A549 (cell line): ENCODE data around the gene TBC1D14. TPM values are rescaled to one million over a fixed set of nuclear protein-coding genes. Genes with fewer than 3 reads are reported as not detected.

Experiments
- ATAC-seq, 2 experiments: fragments of 200-7000 bp in 1 of 2; fragments of >200 bp in 1 of 2; cut with Nextera tagmentation in 1 of 2; cut with Tn5 transposase in 1 of 2; 3 replicates each; pipeline versions ENCODE4 v1.8.0 to v1.9.1; 2018 to 2020; ENCODE audit warnings: mild to moderate bottlenecking in 1 of 2, moderate library complexity in 1 of 2
- CTCF ChIA-PET: fragments of 300-600 bp; sonication (Branson Sonifier 250); formaldehyde crosslinking; extraction: SDS; loops from one replicate; lab custom pipeline; 2021; ENCODE audit warnings: antibody characterized with exemption, inconsistent platforms; lab: Yijun Ruan, JAX
- POLR2A ChIA-PET: fragments of 350-600 bp; formaldehyde crosslinking; extraction: SDS; loops from one replicate; lab custom pipeline; 2021; ENCODE audit warnings: antibody characterized with exemption, inconsistent platforms; lab: Yijun Ruan, JAX
- DNase-seq, 2 experiments: peaks; one replicate each; pipeline versions ENCODE4 v3.0.0 to v3.0.0-alpha.2; 2011 to 2016; ENCODE audit warnings: low read depth in 1 of 2, low spot score in 1 of 2
- FAIRE-seq: peaks from 2 replicates; lab custom pipeline; 2011; peaks lifted over from hg19 to GRCh38; lab: Jason Lieb, UNC
- H3K27ac ChIP-seq, 2 experiments: fragments of >200 bp; sonication (Bioruptor Twin); formaldehyde crosslinking; 3 replicates each; pipeline ENCODE4 v1.5.1; 2016 to 2017
- H3K4me1 ChIP-seq: fragments of >200 bp; sonication (Bioruptor Twin); formaldehyde crosslinking; 3 replicates; pipeline ENCODE4 v1.6.1; 2016
- H3K4me2 ChIP-seq: fragments of >200 bp; sonication (Bioruptor Twin); formaldehyde crosslinking; 3 replicates; pipeline ENCODE4 v1.6.1; 2016
- H3K4me3 ChIP-seq: fragments of >200 bp; sonication (Bioruptor Twin); formaldehyde crosslinking; 3 replicates; pipeline ENCODE4 v1.5.1; 2016
- H3K9me3 ChIP-seq: fragments of >200 bp; sonication (Bioruptor Twin); formaldehyde crosslinking; 3 replicates; pipeline ENCODE4 v1.6.1; 2016
- BHLHE40 ChIP-seq: IDR thresholded peaks from 2 replicates; pipeline ENCODE4 v1.6.1; 2012; ENCODE audit warnings: low read depth, low read length, inconsistent platforms
- CBX8 ChIP-seq: fragments of 200-600 bp; sonication (generic); IDR thresholded peaks from 2 replicates; pipeline ENCODE4 v1.6.1; 2016
- CHD2 ChIP-seq: fragments of 150-350 bp; IDR thresholded peaks from 2 replicates; pipeline ENCODE4 v1.6.1; 2014; ENCODE audit warnings: low read length; ENCODE audit not compliant: partially characterized antibody
- EHMT2 ChIP-seq: fragments of 200-600 bp; sonication (generic); IDR thresholded peaks from 2 replicates; pipeline ENCODE4 v1.6.1; 2016; ENCODE audit warnings: antibody characterized with exemption, low read depth, mild to moderate bottlenecking, moderate library complexity
- ELK1 ChIP-seq: fragments of 150-350 bp; IDR thresholded peaks from 2 replicates; pipeline ENCODE4 v1.6.1; 2014; ENCODE audit warnings: low read depth, mild to moderate bottlenecking, low read length
- FOSL2 ChIP-seq, 2 experiments: fragments of 450-650 bp in 1 of 2; fragments of >200 bp in 1 of 2; sonication (Bioruptor Twin) in 1 of 2; formaldehyde crosslinking; IDR thresholded peaks; 2 replicates each; pipeline versions ENCODE4 v1.5.0 to v1.6.1; 2016 to 2020; ENCODE audit warnings: mild to moderate bottlenecking in 1 of 2, moderate library complexity in 1 of 2
- GATA3 ChIP-seq: IDR thresholded peaks from 2 replicates; pipeline ENCODE4 v1.6.1; 2012; ENCODE audit warnings: borderline replicate concordance
- HDAC2 ChIP-seq: fragments of 200-600 bp; sonication (generic); IDR thresholded peaks from 2 replicates; pipeline ENCODE4 v1.6.1; 2016
- HEYL ChIP-seq: fragments of 250-450 bp; sonication (Bioruptor Pico); IDR thresholded peaks from 2 replicates; pipeline ENCODE4 v1.8.0; 2021; ENCODE audit warnings: mild to moderate bottlenecking, moderate library complexity
- HOXB5 ChIP-seq: fragments of 250-450 bp; sonication (Bioruptor Pico); IDR thresholded peaks from 2 replicates; pipeline ENCODE4 v1.5.0; 2020; ENCODE audit warnings: mild to moderate bottlenecking, moderate library complexity
- JUN ChIP-seq, 2 experiments: fragments of >200 bp; sonication (Bioruptor Twin); formaldehyde crosslinking; IDR thresholded peaks; 2 replicates in 1 of 2; 3 replicates in 1 of 2; pipeline ENCODE4 v1.6.1; 2016 to 2017
- KDM1A ChIP-seq: fragments of 200-600 bp; sonication (generic); IDR thresholded peaks from 2 replicates; pipeline ENCODE4 v1.6.1; 2016; ENCODE audit warnings: low read depth, mild to moderate bottlenecking
- MYC ChIP-seq: IDR thresholded peaks from 2 replicates; pipeline ENCODE4 v1.6.1; 2012; ENCODE audit warnings: mild to moderate bottlenecking, inconsistent platforms, low read length, improper control_type of control experiment, borderline replicate concordance
- NPAS2 ChIP-seq: fragments of 250-450 bp; sonication (Bioruptor Pico); IDR thresholded peaks from 2 replicates; pipeline ENCODE4 v1.8.0; 2022; ENCODE audit warnings: mild to moderate bottlenecking, moderate library complexity, borderline replicate concordance
- NR3C1 ChIP-seq: fragments of >200 bp; sonication (Bioruptor Twin); formaldehyde crosslinking; IDR thresholded peaks from 3 replicates; pipeline ENCODE4 v1.6.1; 2017
- RARB ChIP-seq: fragments of 250-450 bp; sonication (Bioruptor Pico); IDR thresholded peaks from 2 replicates; pipeline ENCODE4 v1.8.0; 2021; ENCODE audit warnings: mild to moderate bottlenecking, moderate library complexity
- RCOR1 ChIP-seq: fragments of 150-350 bp; IDR thresholded peaks from 2 replicates; pipeline ENCODE4 v1.6.1; 2014; ENCODE audit warnings: antibody characterized with exemption, low read length, low read depth
- REST ChIP-seq: fragments of 200-600 bp; sonication (generic); IDR thresholded peaks from 2 replicates; pipeline ENCODE4 v1.6.1; 2016; ENCODE audit warnings: antibody characterized with exemption, mild to moderate bottlenecking, moderate library complexity
- RNF2 ChIP-seq: fragments of 200-600 bp; sonication (generic); IDR thresholded peaks from 2 replicates; pipeline ENCODE4 v1.6.1; 2016; ENCODE audit warnings: low read depth, mild to moderate bottlenecking, antibody characterized with exemption, moderate library complexity, borderline replicate concordance
- TP53 ChIP-seq: fragments of 250-450 bp; sonication (Bioruptor Pico); IDR thresholded peaks from 2 replicates; pipeline ENCODE4 v1.5.0; 2021; ENCODE audit warnings: mild to moderate bottlenecking, moderate library complexity
- ZFP36 ChIP-seq: fragments of 450-650 bp; IDR thresholded peaks from 2 replicates; pipeline ENCODE4 v1.6.1; 2014; ENCODE audit warnings: borderline replicate concordance; ENCODE audit not compliant: partially characterized antibody
- ZSCAN20 ChIP-seq: fragments of 250-450 bp; sonication (Bioruptor Pico); IDR thresholded peaks from 2 replicates; pipeline ENCODE4 v1.8.0; 2022; ENCODE audit warnings: mild to moderate bottlenecking, moderate library complexity
- WGBS: methylation state at CpG from one replicate; pipeline ENCODE4 v1.1.6; 2017; ENCODE audit errors: missing lambda C conversion rate; 5-methylcytosine and 5-hydroxymethylcytosine counted together
- polyA plus RNA-seq, 4 experiments: library from polyadenylated mRNA; depleted of rRNA in 3 of 4; stranded (reverse); fragments of >200 nt; fragmentation: RNase III in 1 of 4; extraction: RNeasy Plus Mini Kit Qiagen cat#74134 plus additional on column Dnase treatment in 1 of 4; gene quantifications; 2 replicates in 3 of 4; 3 replicates in 1 of 4; pipeline ENCODE4 v1.2.3, GENCODE V29; 2011 to 2017
- TF ChIP-seq, protein P1 (sequence below): fragments of >200 bp; sonication (Bioruptor Twin); formaldehyde crosslinking; IDR thresholded peaks from 3 replicates; pipeline ENCODE4 v1.5.1; 2016
- TF ChIP-seq, protein P2 (sequence below): fragments of 250-450 bp; sonication (Bioruptor Pico); IDR thresholded peaks from 2 replicates; pipeline ENCODE4 v1.5.0; 2021; ENCODE audit warnings: mild to moderate bottlenecking, moderate library complexity, borderline replicate concordance
- TF ChIP-seq, protein P3 (sequence below): IDR thresholded peaks from 2 replicates; pipeline ENCODE4 v1.6.1; 2012; ENCODE audit warnings: low read depth, borderline replicate concordance
- TF ChIP-seq, protein P4 (sequence below): fragments of >200 bp; sonication (Bioruptor Twin); formaldehyde crosslinking; IDR thresholded peaks from 2 replicates; pipeline ENCODE4 v1.6.1; 2016

TBC1D14 gene
- polyA plus RNA-seq, 2 of the 4 experiments (the other 2 are of a cell fraction): 30.2 to 39.0 TPM

- CTCF ChIA-PET: interaction anchor here (0.8 to 1.1 kb wide), 2 partner anchors 111 to 290 kb away, joined by 3 read pairs; no protein-coding TSS in a partner anchor
- TF ChIP-seq, protein P1, sequence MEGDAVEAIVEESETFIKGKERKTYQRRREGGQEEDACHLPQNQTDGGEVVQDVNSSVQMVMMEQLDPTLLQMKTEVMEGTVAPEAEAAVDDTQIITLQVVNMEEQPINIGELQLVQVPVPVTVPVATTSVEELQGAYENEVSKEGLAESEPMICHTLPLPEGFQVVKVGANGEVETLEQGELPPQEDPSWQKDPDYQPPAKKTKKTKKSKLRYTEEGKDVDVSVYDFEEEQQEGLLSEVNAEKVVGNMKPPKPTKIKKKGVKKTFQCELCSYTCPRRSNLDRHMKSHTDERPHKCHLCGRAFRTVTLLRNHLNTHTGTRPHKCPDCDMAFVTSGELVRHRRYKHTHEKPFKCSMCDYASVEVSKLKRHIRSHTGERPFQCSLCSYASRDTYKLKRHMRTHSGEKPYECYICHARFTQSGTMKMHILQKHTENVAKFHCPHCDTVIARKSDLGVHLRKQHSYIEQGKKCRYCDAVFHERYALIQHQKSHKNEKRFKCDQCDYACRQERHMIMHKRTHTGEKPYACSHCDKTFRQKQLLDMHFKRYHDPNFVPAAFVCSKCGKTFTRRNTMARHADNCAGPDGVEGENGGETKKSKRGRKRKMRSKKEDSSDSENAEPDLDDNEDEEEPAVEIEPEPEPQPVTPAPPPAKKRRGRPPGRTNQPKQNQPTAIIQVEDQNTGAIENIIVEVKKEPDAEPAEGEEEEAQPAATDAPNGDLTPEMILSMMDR: no peak
- TF ChIP-seq, protein P2, sequence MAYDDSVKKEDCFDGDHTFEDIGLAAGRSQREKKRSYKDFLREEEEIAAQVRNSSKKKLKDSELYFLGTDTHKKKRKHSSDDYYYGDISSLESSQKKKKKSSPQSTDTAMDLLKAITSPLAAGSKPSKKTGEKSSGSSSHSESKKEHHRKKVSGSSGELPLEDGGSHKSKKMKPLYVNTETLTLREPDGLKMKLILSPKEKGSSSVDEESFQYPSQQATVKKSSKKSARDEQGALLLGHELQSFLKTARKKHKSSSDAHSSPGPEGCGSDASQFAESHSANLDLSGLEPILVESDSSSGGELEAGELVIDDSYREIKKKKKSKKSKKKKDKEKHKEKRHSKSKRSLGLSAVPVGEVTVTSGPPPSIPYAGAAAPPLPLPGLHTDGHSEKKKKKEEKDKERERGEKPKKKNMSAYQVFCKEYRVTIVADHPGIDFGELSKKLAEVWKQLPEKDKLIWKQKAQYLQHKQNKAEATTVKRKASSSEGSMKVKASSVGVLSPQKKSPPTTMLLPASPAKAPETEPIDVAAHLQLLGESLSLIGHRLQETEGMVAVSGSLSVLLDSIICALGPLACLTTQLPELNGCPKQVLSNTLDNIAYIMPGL (CRISPR knock-in tag): no peak
- TF ChIP-seq RARB (no peak), NR3C1 (no peak), HOXB5 (CRISPR knock-in tag) (no peak), FOSL2 (IDR thresholded peaks at IDR 0.05) (no peak), FOSL2 (CRISPR knock-in tag; IDR thresholded peaks at IDR 0.05) (no peak), KDM1A (no peak), CBX8 (no peak), JUN (IDR thresholded peaks at IDR 0.05) (no peak), RCOR1 (no peak), HDAC2 (no peak), ZSCAN20 (CRISPR knock-in tag) (no peak), MYC (no peak), EHMT2 (no peak)
- TF ChIP-seq, protein P3, sequence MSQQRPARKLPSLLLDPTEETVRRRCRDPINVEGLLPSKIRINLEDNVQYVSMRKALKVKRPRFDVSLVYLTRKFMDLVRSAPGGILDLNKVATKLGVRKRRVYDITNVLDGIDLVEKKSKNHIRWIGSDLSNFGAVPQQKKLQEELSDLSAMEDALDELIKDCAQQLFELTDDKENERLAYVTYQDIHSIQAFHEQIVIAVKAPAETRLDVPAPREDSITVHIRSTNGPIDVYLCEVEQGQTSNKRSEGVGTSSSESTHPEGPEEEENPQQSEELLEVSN: no peak
- TF ChIP-seq, all 56 proteins: peak for 0
- H3K4me2 ChIP-seq: no peak overlapping the region
- FAIRE-seq: no peak
- WGBS: 72% methylated on average over 4 of the region's 4 CpGs
- DNase-seq: no peak
- no peak overlapping the region for H3K4me3 ChIP-seq
- POLR2A ChIA-PET: no interaction called here
- H3K27ac ChIP-seq: no peak overlapping the region
- H3K4me1 ChIP-seq: peaks cover 5% of the 10 kb centered on the region; the same call in 2 of the 3 replicates
- ATAC-seq: no peak
- H3K9me3 ChIP-seq: no peaks in the 10 kb centered on the region
Measured at GRCh38 chr4:7004331-7004730, 94.7 kb downstream of the TBC1D14 start.

DNA sequence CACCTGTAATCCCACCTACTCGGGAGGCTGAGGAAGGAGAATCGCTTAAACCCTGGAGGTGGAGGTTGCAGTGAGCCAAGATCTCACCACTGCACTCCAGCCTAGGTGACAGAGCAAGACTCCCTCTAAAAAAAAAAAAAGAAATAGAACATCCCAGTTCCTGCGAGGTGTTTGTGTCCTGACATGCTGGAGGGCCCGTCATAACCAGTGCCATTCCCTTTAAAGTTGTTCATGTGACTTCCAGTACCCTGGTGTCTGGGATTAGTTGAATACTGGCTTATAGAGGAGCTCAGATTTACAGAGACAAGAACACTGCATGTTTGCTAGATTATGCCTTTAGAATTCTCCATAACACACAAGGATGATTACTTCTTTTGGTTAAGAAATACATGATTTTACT, 95.9 kb downstream of the TBC1D14 start:
- TF ChIP-seq ELK1: no peak
- TF ChIP-seq NPAS2 (CRISPR knock-in tag): no peak
- TF ChIP-seq ZFP36: no peak
- no peak for TF ChIP-seq RNF2
- TF ChIP-seq HEYL (CRISPR knock-in tag): no peak
- TF ChIP-seq, protein P2 (CRISPR knock-in tag): no peak
- no peak for TF ChIP-seq BHLHE40
- TF ChIP-seq CHD2: no peak
- TF ChIP-seq REST: no peak
- TF ChIP-seq TP53: no peak
- TF ChIP-seq GATA3: no peak
- TF ChIP-seq ZSCAN20 (CRISPR knock-in tag): no peak
- no peak for TF ChIP-seq RARB
- TF ChIP-seq, protein P4, sequence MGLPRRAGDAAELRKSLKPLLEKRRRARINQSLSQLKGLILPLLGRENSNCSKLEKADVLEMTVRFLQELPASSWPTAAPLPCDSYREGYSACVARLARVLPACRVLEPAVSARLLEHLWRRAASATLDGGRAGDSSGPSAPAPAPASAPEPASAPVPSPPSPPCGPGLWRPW: no peak
- ChIA-PET CTCF (interaction anchor here (1.0 kb wide), 1 partner anchor 31 kb away, joined by 3 read pairs; no protein-coding TSS in a partner anchor), POLR2A (no interaction called here)
- H3K27ac ChIP-seq: no peak overlapping the region
- no peaks in the 10 kb centered on the region for H3K9me3 ChIP-seq
- FAIRE-seq: no peak
- H3K4me2 ChIP-seq: no peak overlapping the region
- ATAC-seq: no peak
- peaks cover 5% of the 10 kb centered on the region; the same call in 1 of the 3 replicates for H3K4me1 ChIP-seq
- H3K4me3 ChIP-seq: no peak overlapping the region
- no peak for DNase-seq
- 93% methylated on average over 4 of the region's 4 CpGs for WGBS
